T-helper 2 cell treated with Interferon-gamma antibody and Interleukin-4, amounts not matched to agents 100 ng/mL and 5 ng/mL, for 36 hours (primary cell): ENCODE results near the gene OSBPL5. TPM values are rescaled to one million over a fixed set of nuclear protein-coding genes. Genes with fewer than 3 reads are reported as not detected.

Experiments used
- intact Hi-C: fragments of 100-400 bp; cut with micrococcal nuclease; formaldehyde crosslinking; loops from one replicate; pipeline ENCODE4 v1.15.1; 2023
- total RNA-seq: library from RNA; stranded (reverse); gene quantifications from 2 replicates; pipeline ENCODE4 v1.2.3, GENCODE V29; 2022

Gene OSBPL5
- total RNA-seq, 1 donor from 2014 or later, result 3.7 TPM

DNA sequence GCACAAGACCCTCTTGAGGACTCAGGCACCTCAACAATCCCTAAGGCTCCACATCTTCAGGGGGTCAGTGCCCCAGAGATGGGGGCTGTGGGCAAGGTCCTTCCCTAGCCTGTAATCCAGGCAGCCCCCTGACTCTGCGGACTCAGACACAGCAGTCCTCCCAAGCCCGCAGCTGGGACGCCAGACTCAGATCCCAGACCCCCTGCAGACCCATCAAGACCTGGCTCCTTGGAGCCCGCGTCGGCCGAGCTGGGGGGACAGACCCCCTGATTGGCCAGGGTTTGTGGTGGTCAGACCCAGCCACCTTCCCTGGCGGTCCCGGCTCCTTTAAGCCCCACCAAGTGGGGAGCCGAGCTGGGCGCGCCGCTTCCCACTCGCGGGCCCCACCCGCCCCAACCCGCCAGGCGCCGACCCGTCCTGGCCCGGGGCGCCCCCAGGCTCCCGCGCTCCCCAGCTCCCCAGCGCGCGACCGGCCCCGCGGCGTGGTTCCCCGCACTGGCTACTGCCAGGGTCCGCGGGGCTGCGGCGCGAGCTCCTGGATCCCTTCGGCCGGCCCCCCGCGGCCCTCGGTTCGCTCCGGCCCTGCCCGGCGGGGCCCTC is 458 bp downstream of the OSBPL5 start:
- intact Hi-C loops, result no loop called here

DNA sequence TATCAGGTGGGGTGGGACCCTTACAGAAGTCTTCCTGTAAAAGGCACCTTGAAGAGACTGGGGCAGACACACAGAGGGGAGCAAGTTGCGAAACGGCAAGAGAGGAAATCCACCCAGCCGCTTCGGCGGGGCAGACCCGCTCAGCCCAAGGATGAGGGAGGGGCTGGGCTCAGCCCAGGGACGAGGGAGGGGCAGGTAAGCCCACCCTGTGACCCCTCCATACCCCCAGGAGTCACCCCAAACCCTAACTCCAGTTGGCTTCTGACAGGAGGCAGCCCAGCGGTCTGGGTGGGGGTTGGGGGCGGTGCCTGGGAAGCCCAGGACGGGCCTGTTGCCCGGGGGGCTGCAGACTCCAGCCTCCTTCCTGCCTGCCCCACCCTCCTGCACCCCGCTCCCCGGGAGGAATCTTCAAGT is 965 bp downstream of the OSBPL5 start:
- intact Hi-C loops, result no loop called here

DNA sequence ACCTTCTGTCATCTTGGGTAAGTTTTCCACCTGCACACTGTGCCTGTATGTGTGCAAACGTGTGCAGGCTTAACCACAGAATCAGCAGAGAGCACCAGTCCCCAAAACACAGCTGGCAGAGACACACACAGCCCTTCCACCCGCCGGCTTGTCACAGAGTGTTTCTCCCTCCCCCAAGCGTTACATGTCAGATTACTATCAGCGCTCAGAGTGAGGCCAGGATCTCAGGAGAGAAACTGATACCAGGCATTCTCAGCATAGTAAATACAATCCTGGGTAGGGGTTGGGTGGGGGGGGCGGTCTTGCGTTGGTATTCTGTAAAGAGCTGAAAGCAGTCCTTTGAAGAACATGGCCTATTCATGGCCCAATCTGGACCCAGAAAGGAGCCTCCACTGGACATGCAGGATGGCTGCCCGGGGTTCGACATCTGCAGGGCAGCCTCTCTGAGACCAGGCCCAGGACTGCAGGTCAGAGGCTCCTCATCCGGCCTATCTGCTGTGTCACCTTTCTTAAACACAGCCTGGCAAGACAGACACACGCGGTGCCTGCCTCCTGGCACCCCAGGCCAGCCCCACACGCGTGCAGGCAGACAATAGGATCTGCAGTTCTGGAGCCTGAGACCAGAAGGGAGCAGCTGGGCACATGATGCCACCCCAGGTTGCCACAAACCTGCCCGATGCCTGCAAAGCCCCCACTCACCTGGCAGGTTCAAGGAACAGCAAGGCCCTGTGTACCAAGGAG is 1.7 kb downstream of the OSBPL5 start:
- intact Hi-C loops, result no loop called here

DNA sequence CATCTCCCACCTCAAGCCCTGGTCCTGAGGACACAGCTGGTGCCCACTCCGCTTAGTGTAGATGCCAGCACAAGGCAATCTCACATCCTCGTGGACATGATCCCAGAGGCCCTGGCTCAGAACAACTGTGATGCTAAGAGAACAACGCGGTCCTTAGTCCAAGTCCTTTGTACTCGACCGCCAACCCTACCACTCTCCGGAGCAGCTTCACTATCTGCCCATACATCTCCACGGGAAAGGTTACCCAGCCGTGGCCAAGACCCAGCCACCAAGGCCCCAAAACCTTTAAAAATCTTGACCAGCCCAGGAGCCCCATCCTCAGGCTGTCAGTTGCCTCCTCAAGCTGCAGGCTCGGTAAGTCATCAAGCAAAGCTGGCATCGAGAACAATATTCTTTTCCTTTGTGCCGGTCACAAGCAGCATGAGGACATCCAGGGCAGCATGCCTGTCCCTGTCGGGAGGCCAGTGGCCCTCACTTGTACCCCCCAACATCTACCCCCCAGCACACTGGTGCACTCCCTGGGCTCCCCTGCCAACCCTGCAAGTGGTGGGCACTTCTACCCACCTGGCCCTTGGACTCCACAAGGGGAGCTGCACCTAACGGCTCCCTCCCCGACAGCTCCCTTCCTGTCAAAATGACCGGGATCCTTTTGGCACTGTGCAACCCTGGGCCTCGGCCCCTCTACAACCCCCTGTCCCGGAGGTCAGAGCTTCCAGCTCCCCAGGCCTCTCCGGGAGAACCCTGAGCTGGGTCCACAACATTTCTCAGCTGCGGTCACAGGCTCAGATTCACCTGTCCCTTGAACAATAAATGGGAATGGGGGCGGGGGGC is 2.5 kb downstream of the OSBPL5 start:
- intact Hi-C loops, result no loop called here

DNA sequence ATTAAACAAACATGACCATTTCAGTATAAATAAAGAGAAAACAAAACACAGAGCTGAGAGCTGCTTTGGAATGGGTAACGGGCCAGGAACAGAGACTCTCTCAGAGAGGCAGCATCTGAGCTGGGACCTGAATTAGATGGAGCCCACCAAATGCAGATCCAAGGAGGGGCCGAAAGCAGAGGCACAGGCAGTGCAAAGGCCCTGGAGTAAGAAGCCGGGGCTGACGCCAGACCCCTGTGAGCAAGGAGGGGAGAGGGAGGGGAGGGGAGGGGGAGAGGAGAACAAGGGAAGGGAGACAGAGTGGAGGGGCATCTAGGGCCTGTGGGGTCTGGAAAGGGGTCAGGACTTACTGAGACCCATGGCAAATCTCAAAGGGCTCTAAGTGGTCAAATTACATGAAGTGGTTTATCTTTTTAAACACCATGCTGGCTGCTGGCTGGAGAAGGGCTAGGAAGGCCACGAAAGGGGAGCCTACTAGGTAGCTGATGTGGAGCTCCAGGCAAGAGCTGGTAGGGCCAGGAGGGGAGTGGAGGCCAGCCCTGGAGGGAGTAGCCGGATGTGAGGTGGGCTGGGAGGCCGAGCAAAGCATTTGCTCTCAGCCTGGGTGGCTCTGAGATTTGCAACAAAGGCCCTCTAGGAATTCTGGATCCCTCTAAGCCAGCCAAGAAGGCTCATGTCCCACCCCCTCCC is 3.2 kb downstream of the OSBPL5 start:
- intact Hi-C loops, result no loop called here

DNA sequence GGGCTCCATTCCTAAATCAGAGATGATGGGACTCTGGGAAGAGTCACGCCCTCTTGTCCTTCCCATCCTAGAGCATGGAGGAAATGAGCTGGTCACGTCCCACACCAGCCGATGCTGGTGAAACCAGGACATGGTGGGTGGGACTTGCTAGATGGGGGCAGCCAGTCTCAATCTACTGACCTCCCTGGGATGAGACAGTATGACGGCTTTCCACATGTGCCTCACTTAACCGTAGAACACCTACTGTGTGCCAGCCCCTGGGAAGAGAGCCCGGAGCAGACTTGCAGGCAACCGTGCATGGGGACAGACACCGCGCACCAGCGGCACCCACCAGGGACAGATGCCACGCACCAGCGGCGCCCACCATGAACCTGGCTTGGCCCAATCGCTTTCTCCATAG is 3.8 kb downstream of the OSBPL5 start:
- intact Hi-C loops, result no loop called here

DNA sequence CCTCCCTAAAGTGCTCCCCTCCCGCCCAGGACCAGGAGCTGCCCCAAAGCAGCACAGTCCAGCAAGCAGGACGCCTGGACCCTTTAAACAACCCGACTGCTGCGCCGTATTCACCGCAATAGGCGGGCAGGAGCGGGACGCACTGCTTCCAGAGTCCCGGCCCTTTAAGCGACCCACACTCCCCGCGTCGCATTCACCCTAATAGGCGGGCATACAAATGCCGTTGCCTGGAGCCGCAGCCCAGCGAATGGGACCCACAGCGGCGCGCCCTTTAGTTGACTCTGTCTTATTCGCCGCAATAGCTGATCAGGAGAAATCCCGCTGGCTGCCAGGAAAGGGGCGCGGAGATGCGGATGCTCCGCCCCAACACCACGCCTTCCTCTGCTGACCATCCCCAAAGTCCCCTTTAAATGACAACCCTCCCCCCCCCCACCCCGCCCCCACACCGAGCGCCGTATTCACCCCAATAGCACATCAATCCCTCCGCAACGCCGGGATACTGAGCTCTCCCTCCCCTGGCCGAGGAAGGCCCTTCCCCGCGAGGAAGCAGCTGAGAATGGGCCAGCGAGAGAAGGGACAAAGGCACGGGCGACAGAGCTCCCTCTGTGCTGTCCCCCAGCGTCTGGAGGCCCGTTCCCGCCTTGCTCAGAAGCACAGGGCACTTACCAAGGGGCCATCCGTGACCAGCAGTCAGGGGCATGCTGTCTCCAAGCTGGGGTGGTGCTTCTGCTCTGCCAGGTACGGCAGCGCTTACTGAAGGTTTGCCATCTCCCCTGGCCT is 4.7 kb downstream of the OSBPL5 start:
- intact Hi-C loops, result no loop called here

DNA sequence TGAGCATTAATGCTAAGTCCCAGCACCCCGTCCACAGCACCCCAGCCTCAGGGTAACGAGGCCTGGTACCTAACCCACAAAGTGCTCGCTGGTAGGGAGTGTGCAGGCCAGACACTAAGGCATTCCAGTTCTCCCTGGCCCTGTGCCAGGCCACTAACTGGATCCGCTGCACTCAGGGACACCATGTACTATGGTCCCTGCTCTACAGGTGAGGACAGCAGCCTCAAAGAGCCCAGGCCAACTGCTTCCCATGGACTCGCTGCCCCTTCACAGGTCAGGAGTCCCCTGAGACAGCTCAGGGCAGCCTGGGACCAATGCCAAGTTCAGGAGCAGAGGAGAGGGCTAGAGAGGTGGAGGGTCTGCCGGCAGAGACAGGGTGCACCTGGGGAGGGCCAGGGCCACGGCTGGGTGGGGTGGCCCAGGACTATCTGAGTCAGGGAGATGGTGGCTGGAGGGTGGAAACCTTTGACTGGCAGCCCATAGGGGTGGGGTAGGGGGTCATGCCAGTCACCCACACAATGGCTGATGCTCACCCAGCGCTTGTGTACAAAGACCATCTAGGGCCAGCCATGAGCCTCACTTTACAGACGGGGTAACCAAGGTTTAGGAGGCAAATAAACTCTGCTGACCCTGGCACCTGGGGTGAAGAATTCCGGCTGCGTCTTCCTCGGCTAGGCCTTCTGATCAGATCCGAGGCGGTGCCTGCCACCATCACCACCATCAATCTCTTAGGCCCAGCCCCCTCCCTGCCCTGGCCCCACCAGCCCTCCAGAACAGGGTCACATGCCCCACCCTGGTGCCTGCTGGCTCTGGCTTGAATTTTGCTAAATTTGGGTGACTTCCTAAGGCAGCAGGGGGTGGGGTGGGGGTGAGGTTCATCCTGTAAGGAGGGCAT is 5.6 kb downstream of the OSBPL5 start:
- intact Hi-C loops, result no loop called here

DNA sequence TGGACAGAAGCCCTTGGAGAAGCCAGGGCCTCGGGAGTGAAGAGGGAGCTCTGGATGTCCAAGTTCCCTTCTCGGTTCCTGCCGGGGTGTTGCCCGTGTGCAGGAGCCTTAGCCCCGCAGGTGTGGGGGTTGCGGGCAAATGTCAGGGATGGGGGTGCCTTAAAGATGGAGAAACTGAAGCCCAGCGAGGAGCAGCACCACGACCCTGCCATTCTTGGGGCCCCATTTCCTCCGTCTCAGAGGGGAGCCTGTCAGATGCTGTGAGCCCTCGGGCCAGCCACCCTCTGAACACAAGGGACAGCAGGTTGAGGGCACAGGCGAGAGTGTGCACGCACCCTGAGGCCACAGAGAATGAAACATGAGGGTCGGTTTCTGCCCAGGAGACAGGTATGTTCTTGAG is 6.3 kb downstream of the OSBPL5 start:
- intact Hi-C loops, result no loop called here

DNA sequence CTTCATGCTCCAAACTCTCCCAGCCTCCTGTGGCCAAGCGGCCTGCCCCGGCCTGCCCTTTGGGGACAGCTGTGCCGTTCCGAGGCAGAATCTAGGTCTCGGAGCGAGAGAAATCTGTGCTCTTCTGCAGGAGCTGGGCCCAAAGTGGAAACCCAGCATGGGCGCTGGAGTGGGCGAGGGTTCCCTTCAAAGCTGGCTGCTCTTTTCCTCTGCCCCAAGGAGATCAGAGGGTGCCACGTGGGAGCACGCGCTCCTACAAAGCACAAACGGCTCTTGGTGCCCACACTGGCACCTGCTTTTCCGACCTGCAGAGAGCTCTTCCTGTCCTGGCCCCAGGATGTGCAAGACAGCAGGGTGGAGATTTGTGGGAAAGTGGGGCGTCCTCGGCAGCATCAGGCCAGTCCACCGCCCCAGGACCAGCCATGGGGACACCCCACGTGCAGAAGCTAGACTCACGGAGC is 6.9 kb downstream of the OSBPL5 start:
- intact Hi-C loops, result no loop called here

DNA sequence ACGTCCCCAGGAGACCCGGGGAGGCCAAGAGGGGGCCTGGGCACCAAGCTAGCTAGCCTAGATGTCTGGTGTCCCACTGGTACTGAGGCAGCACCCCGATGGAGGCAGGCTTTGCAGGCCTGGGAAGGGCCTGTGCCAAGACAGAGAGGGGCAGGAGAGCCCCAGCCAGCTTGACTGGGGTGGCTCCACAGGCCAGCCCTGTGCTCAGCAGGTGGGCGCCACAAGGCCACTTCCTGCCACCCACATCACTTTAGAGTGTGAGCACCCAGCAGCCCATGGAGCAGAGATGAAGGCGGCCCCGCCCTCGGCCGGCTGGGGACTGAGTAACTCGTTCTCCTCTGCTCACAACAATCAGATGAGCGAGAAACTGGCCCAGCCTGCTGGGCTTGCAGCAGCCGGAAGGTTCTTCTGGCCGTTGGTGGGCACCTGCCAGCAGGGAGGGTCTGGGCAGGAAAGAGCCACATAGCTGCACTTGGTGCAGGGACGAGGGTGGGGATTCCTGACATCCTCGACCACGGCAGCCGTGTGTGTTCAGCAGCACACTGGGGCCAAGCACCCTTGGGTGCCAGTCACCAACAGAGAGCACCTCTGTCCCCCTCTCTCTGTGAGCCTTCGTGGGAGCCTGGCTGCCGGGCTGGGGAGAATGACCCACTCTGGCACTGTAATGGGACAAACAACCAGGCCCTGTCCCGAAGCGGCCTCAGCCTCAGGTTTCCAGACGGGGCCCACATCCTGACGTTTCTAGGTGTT is 7.6 kb downstream of the OSBPL5 start:
- intact Hi-C loops, result no loop called here

DNA sequence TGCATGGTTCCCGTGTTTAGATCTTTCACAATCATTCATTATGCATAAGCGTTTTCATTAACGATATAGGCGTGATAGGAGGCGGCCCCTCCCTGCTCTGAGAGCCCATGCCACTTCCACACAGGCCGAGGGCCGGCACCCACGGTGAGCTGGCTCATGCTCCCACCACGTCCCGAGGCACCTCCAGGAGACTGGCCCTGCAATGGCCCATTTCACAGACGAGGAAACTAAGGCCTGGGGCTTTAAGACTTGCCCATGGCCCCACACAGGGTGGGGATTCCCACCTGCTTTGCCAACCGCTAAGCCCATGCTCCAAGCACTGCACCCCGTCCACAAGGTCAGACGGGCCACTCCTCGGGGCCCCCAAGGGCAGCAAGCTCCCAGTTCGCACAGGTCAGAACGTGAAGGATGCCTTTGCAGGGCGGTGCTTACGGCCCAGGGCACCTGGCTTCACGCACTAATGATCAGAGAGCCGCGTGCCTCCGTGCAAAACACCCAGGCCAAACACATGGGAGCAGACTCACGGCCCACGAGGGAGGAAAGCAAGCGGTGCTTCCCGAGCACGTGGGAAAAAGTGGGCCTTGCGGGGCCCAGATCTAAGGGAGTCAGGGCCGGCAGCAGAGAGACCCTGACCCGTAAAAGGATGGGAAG is 8.3 kb downstream of the OSBPL5 start:
- intact Hi-C loops, result no loop called here

DNA sequence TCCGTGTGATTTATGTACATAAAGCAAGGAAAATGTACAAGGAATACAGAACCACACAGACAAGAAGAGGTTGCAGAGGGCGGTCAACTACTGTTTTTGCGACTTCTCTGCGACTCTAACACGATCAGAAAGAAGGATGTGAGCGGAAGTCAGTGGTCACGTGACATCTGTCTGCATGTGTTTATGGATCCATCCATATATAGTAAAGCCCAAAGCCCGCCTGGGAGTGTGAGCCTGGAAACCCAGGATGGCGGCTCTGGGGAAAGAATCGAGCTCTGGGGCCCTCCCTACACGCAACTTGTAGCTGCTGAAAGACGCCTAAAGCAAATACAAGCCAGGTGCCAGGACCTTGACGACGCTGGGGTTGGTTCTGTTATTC is 8.8 kb downstream of the OSBPL5 start:
- intact Hi-C loops, result no loop called here

DNA sequence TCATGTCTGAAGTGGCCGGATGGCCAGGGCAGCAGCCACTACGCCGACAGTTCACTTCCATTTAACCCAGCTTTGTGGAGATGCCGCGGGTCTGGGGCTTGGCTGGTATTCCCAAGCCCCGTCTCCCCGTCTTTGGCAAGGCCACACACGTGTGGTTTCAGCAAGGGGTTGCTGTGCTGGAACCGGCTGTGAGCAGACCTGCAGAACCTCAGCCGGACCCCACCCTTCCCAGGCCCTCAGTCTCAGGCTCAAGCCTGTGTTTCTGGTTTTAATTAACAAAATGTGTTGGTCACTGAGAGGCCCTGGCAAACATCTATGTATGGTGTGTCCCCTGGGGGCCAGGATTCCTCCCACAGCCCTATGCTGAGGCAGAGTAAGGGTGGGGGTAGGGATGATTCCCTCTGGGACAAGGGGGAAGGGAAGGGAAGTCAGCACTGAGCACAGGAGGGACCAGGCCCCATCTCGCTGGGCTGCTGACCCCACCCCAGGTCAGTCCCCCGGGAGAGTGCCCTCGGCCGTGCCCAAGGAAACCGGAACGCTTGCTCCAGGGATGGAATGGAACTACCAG is 9.3 kb downstream of the OSBPL5 start:
- intact Hi-C loops, result no loop called here

DNA sequence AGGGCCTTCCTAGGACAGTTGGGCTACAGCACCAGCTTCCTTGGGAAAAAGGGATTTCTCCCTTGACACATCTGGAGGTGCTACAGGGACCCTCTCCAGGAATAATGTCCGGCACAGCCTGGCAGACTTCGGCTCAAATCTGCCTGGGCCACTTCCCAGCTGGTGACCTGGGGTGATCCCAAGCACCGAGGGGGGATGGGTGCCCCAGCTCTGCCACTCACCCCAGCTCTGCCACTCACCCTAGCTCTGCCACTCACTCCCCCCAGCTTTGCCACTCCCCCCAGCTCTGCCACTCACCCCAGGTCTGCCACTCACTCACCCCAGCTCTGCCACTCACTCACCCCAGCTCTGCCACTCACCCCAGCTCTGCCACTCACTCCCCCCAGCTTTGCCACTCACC is 9.9 kb downstream of the OSBPL5 start:
- intact Hi-C loops, result no loop called here

DNA sequence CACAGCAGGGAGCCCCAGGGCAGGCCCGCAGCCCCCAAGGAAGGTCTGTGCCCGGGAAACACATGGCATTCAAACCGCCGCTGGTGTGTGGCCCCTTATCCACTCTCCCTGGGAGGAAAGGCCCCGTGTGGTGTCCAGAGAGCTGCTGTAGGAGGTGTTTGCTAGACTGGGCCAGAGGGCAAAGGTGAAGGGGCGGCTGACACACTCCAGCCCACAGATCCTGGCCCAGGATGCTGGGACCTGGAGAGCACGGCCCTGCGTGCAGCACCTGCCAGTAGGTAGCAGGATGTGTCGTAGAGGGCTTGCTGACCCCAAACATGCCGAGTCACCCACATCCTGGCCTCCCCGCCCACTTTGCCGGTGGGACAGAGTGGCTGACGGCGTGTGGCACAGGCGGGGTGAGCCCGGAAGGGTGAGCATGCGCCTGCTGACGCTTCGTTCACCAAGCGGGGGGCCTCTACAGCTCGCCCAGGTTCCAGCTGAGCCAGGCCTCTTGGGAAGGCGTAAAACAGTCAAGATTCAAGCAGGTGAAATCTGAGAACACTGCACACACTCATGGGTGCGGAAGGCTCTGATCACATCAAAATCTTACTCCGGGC is 11.0 kb downstream of the OSBPL5 start:
- intact Hi-C loops, result no loop called here

DNA sequence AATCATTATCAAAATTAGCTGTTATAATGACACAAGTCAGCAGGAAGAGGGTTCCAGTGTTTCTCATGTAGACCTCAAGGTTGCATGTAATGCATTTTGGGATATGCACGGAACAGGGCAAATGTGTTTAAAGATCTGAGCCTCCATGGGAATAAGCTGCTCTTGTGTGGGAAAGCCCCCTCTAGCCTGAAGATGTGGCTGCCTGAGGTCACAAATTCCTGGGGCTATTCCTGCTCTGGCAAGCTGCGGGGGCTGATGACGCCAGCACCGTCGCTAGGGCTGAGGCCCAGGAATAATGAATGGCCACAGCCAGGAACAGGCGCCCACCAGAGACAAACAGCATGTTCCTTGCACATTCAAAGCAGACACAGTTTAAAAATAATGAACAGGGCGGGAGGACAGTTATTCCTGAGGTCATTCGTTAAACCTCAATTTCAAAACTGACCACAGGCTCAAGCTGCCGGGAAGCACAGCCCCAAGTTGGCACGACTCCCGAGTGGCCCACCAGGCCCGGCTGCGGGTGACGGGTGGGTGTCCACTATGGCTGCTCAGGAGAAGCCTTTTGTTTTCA is 11.7 kb downstream of the OSBPL5 start:
- intact Hi-C loops, result no loop called here
